Measurements from ENCODE around the gene CARMIL1. TPM values are rescaled to one million over a fixed set of nuclear protein-coding genes. Genes with fewer than 3 reads are reported as not detected.

CARMIL1 gene
- total RNA-seq, 1 experiment from 2014 or later: 2.6 TPM

GRCh38 chr6:25462235-25462897 lies 183.2 kb downstream of the CARMIL1 start:
- DNase-seq (ENCODE audit: extremely low read depth, low read depth): no peak

- DNase-seq (ENCODE audit: extremely low read depth, low read depth): no peak
Observed at GRCh38 chr6:25463441-25463840, 184.3 kb downstream of the CARMIL1 start.

- DNase-seq (ENCODE audit: extremely low read depth, low read depth): no peak
Observed at GRCh38 chr6:25464225-25464624, 185.1 kb downstream of the CARMIL1 start.

- DNase-seq (ENCODE audit: extremely low read depth, low read depth): no peak
Observed at GRCh38 chr6:25465941-25466340, 186.8 kb downstream of the CARMIL1 start.

- no peak for DNase-seq (ENCODE audit: extremely low read depth, low read depth)
Observed at GRCh38 chr6:25468881-25469280, 189.7 kb downstream of the CARMIL1 start.

GRCh38 chr6:25469797-25470388 lies 190.7 kb downstream of the CARMIL1 start:
- no peak for DNase-seq (ENCODE audit: extremely low read depth, low read depth)

- DNase-seq (ENCODE audit: extremely low read depth, low read depth): no peak
Observed at GRCh38 chr6:25472306-25472705, 193.1 kb downstream of the CARMIL1 start.

- DNase-seq (ENCODE audit: extremely low read depth, low read depth): no peak
Observed at GRCh38 chr6:25472906-25473305, 193.7 kb downstream of the CARMIL1 start.

GRCh38 chr6:25473447-25473846 lies 194.3 kb downstream of the CARMIL1 start:
- no peak for DNase-seq (ENCODE audit: extremely low read depth, low read depth)

- no peak for DNase-seq (ENCODE audit: extremely low read depth, low read depth)
Observed at GRCh38 chr6:25476126-25476525, 197.0 kb downstream of the CARMIL1 start.

- DNase-seq (ENCODE audit: extremely low read depth, low read depth): no peak
Observed at GRCh38 chr6:25477006-25477590, 197.9 kb downstream of the CARMIL1 start.

- no peak for DNase-seq (ENCODE audit: extremely low read depth, low read depth)
Observed at GRCh38 chr6:25478973-25479372, 199.8 kb downstream of the CARMIL1 start.

GRCh38 chr6:25481267-25481666 lies 202.1 kb downstream of the CARMIL1 start:
- DNase-seq (ENCODE audit: extremely low read depth, low read depth): no peak

- DNase-seq (ENCODE audit: extremely low read depth, low read depth): no peak
Observed at GRCh38 chr6:25482996-25483395, 203.8 kb downstream of the CARMIL1 start.

GRCh38 chr6:25483943-25484342 lies 204.8 kb downstream of the CARMIL1 start:
- no peak for DNase-seq (ENCODE audit: extremely low read depth, low read depth)

- no peak for DNase-seq (ENCODE audit: extremely low read depth, low read depth)
Observed at GRCh38 chr6:25484900-25485299, 205.7 kb downstream of the CARMIL1 start.

- DNase-seq (ENCODE audit: extremely low read depth, low read depth): no peak
Observed at GRCh38 chr6:25485821-25486534, 206.8 kb downstream of the CARMIL1 start.

GRCh38 chr6:25486550-25486949 lies 207.4 kb downstream of the CARMIL1 start:
- DNase-seq (ENCODE audit: extremely low read depth, low read depth): no peak

GRCh38 chr6:25487012-25487411 lies 207.8 kb downstream of the CARMIL1 start:
- DNase-seq (ENCODE audit: extremely low read depth, low read depth): no peak

GRCh38 chr6:25488156-25488555 lies 209.0 kb downstream of the CARMIL1 start:
- no peak for DNase-seq (ENCODE audit: extremely low read depth, low read depth)

- no peak for DNase-seq (ENCODE audit: extremely low read depth, low read depth)
Observed at GRCh38 chr6:25489399-25489798, 210.2 kb downstream of the CARMIL1 start.
